HG02870 (cell line): ENCODE measurements around the gene C19orf25.
"Not testable (repeated sequence)": the region's sequence is repeated elsewhere in the genome, so short reads cannot be mapped to it uniquely, and the experiment has no call there.

ENCODE experiments used
- ATAC-seq: cut with Tn5 transposase; IDR thresholded peaks from one replicate; pipeline ENCODE4 v1.9.1; 2021; ENCODE audit warnings: mild to moderate bottlenecking, moderate library complexity; ENCODE audit not compliant: unreplicated experiment

The C19orf25 gene

DNA sequence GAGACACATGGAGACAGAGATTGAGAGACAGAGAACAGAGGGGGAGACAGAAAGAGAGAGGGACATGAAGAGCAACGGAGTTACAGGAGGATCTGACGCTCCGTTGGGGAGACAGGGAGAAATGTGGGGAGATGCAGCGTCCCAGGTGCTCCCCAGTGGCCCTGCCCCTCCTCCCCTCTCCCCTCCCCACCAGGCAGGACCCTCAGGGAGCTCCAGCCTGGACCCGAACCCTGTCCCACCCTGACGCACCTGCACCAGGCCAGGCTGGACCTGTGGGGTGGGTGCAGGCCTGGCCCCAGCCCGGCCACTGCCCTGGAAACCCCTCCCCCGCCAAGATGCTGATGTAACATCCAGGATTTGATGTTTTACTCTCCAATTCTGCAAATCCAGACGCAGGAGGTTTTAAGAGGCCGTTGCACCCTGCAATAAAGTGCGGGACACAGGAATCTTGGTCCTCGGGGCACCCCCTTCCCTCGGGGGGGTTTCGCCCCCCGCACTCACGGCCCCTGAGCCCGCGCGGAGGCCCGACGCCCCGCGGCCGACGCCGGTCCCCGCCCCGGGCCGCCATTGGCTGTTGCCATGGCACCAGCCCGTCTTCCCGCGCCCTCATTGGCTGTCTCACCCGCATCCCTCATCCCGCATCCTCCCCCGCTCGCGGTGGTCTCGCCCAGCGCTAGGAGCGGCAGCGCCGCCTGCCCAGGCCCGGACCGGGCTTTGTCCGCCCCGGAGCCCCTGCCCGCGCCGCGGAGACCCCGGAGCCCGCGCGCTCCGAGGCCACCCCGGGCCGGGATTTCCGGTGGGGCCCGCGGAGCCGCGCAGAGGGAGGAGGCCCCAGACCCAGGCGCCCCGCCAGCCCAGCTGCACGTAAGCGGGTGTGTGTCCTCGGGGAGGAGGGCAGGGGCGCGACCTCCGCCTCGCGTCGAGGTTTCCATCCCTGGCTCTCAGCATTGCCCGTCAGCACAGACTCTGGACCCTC is 29.3 kb downstream of the C19orf25 start, which contains the start of gene APC2:
Gene APC2 (plus strand): TSS at position 655 of the 976 bp plus-strand sequence. CDS start 2,881 bp downstream, outside the sequence.
- ATAC-seq: no peak

DNA sequence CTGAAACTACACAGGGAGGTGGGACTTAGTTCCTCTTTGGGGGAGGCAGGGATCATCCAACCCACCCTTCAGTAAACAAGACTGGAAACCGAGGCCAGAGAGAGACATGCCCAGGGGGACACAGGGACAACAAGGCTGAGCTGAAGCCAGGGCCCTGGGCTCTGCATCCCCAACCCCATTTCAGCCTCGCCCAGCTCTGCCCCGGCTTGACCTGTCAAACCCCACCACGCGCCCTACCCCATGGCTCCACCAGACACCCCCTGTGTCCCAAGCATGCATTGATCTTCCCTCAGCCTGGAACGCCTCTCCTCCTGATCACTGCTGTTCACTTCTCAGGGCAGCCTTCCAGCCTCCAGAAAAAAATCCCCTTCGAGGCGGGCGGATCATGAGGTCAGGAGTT is 31.1 kb downstream of the C19orf25 start:
- ATAC-seq: no peak

DNA sequence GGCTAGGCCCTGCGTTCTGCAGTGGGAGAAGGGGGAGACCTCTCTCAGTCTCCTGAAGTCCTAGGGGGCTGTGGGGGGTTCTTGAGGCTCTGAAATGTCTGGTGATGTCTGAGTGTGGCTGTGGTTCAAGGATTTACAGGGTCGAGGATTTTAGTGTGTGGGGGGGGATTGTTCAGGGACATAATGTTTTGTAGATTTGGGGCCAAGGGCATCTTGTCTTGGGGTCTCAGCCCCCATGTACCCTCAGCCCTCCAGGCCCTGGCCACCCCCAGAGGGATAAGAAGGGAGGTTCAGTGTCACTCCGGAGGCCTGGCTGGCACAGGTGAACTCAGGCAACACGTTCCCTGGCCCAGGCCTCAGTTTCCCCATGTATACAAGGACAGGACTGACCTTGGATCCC is 31.5 kb downstream of the C19orf25 start:
- ATAC-seq: no peak

DNA sequence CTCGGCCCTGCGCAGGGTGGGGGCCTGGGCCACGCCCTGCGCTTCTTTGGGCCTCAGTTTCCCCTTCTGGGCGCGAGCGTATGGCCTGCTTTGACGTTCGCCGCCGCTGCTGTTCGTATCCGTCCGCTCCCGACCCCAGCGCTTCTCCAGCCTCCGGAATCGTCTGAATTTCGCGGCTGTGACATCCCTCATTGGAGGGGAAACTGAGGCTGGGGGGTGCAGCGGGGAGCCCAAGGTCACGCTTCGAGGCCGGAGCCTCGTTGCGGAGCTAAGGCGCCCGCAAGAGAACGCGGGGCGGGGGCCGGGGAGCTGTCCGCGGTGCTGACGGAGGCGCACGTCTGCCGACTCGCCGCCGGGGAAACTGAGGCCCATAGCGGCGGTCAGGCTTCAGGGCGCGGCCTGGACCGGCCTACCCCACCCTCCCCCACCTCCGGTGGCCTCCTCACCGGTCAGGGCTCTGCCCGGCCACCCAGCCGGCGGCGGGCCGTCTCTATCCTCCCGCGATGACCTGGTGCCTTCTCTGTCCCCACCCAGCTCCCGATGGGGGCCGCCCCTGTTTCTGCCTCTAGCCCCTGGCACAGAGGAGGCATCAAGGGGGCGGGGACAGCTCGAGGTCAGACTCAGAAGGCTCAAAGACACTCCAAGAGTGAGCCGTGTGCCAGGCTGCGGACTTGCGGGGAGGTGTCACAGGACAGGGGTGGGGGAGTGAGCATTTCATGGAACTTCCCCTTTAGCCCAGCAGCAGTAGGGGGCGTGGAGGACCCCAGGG is 32.1 kb downstream of the C19orf25 start:
- ATAC-seq: no peak

DNA sequence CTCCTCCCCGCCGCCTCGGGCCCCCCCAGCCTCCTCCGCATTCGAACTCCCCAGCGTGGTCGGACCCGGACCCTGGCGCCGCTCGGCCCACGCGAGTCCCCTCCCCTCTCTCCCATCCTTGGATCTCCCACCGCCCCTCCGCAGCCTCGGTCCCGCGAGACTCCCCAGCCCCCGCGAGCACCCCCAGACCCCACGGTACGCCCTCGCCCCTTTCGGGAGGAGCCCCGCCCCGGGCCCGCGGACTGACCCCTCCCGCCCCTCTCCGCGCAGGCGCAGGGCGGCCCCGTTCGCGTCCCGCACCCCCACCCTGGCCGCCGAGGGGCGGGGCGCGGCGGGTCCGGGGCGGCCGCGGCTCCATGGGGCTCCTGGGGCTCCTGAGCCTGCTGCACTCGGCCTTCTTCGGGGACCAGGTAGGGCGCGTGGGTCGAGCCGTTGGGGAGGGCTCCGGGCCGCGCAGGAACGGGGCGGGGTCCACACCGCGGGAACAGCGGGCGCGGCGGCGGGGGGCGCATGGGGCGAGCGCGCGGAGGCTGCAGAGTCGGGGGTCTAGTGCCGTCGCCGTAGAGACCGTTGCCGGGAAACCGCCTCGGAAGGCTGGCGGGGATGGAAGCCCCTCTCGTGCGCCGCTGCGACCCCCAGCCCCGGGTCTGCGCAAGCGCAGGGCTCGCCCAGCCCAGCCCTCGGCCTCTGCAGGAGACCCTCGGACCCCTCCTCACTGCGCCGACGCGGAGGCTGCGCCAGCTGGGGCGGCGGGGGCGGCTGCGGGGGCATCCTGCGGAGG is 32.9 kb downstream of the C19orf25 start:
- ATAC-seq: no peak

DNA sequence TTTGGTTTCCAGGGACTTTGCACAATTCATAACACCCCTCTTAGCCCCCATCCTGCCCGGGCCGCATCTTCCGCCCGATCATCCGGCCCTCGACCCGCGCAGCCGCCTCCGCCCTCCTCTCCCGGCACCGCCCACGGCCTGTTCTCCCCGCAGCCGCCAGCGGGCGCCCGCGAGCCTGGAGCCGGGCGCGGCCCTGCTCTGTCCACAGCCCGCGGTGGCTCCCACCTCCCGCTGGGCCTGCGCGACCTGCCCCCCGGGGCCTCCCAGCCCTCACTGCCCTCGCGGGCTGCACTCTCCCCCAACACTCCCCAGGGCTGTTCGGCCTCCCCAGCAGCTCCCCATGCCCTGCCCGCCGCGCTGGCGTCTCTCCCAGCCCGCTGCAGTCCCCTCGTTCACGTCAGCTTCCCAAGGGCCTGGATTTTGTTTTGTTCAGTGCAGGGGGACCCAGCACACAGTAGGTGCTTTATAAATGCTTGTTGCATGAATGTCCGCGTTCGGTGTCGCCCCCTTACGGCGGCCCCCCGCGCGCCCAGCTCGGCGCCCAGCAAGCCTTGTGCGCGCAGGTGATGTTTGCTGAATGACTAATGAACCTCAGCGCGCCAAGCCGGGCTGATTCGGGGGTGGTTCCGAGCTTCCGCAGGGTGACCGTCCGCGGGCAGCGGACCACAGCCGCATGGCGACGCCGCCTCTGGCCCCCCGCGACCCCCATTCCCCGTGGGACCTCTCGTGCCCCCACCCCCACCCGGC is 33.7 kb downstream of the C19orf25 start:
- ATAC-seq: peak; percentile 67

DNA sequence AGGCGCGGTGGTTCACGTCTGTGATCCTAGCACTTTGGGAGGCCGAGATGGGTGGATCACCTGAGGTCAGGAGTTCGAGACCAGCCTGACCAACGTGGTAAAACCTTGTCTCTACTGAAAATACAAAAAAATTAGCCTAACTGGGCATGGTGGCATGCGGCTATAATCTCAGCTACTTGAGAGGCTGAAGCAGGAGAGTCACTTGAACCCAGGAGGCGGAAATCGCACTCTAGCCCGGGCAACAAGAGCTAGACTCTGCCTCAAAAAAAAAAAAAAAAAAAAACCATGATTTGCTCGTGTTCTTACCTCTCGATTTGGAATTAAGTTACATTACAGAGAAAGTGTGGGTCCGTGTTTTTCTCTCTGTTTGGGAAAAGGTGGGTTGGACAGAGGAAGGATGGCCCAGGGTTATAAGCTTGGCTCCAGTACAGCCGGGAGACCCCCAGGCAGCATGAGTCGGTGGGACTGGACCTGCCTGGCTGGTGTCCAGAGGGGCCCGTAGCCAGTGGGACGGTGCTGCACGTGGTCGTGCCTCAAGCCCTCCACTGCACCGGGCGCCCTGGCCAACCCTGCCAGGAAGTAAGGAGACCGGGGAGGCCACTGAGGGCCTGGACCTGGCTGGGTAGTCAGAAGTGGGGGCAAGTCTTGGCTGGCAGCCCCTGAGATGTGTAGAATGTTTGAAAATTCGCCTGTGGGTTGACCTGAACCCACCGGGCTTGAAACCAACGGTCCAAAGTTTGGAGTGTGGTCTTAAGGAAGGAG is 37.2 kb downstream of the C19orf25 start:
- no peak for ATAC-seq

DNA sequence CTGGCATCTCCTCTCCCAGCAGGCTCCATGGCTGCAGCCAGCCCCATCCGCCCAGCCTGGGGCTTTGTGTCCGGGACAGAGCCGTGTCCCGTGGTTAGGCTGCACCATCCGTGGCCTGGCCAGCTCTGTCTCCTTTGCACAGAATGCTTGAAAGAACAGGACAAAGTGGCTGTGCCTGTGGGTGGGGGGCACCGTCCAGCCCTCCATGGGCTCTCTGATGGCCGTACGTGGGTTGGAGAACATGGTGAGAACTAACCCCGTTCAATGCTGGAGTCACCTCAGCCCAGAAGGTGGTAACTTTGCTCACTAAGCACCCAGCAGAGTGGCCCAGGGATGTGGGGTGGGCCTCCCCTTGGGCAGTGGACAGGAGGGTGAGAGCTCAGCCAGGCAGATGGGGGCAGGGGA is 38.0 kb downstream of the C19orf25 start:
- no peak for ATAC-seq

DNA sequence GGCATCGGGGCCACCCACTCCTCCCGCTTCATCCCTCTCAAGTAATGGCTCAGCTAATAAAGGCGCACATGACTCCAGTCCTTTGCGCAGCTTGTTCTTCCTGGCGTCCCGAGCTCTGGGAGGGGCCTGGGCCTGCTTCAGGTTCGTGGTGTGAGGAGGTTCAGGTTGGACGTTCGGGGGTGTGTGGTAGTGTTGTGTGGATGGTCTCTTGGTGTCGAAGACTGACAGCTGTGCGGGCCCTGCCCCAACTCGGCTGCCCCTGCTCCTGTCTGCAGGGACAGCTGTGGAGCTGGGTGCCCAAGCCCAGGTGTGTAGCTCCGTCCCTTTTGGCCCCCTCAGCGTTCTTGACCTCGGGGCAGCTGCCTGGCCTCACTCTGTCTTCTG is 38.6 kb downstream of the C19orf25 start:
- no peak for ATAC-seq

DNA sequence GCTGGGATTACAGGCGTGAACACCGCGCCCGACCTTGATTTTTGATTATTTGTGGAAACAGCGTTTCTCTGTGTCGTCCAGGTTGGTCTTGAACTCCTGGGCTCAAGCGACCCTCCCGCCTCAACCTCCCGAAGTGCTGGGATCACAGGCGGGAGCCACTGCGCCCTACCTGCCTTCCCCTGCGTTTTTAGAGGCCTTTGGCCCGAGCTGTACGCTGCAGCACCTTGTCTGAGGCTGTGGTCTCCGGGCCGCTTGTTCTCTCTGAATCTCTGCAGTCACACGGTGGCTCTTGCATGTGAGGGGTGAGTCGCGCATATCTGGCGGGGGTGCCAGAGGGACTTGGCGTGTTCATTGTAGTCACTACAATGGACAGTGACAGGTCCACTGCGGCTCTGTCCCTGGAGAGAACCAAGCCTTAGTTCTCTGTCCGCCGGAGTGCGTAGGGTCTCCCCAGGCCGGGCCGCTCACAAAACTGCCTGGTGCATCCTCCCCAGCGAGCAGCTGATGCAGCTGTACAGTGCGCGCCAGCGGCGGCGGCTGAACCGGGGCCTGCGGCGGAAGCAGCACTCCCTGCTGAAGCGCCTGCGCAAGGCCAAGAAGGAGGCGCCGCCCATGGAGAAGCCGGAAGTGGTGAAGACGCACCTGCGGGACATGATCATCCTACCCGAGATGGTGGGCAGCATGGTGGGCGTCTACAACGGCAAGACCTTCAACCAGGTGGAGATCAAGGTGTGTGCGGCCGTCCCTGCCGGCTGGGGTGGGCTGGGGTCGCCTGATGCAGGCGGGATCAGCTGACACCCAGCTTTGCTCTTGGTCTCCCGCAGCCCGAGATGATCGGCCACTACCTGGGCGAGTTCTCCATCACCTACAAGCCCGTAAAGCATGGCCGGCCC is 39.2 kb downstream of the C19orf25 start:
- not testable (repeated sequence) for ATAC-seq

DNA sequence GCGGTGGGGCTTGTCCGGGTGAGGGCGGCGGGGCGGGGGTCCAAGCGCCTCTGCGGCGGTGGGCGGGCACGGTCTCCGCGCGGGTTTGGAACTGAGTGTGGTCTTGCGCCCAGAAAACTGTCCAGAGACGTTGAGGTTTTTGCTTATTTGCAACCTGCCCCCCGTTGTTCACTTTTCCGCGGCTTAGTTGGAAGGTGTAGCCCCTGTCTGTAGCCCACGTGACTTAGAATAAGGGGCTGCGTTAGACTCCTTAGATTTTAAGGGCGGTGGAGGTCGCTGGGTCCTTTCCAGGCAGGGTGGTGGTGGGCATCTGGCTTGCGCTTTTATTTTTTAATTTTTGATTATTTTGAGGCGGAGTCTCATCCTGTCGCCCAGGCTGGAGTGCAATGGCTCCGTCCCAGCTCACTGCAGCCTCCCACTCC is 40.1 kb downstream of the C19orf25 start:
- ATAC-seq: no peak

DNA sequence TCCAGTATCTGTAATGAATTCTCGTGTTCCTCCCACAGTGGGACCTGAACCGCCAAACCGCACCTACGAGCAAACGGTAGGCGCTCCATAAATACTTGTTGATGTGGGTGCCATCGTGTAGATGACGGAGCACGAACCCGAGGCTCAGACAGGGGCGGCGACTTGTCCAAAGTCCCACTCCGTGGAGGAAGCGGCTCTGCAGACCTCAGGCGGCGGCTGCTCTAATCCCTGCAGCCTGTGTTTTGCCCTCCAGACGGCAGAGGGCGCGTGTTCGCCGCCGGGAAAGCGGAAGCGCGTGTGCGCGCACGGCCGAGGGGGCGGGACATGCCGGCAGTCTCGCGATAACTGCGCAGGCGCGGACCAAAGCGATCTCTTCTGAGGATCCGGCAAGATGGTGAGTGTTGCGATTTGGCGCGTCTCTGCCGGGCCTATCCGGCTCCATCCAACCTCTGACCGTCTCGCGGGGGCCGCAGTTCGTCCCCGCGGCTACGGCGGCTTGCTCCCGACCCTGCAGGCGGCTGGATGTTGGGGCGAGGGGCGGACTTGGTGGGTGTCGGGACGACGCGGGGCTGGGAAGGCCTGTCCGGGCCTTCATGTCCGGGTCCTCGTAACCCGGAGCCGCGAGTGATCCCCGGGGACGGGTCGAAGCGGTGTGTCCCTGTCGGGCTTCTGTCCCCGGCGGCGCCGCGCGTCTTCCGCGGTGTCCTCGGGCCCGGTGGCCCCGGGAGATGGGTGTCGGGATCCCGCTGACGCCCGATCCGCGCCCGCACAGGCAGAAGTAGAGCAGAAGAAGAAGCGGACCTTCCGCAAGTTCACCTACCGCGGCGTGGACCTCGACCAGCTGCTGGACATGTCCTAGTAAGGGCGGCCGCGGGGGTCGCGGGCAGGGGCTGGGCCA is 40.7 kb downstream of the C19orf25 start, which contains the start of gene RPS15:
Gene RPS15 (plus strand): TSS at position 362 of the 898 bp plus-strand sequence. CDS start 30 bp downstream, at position 392.
- ATAC-seq: peak; percentile 75

DNA sequence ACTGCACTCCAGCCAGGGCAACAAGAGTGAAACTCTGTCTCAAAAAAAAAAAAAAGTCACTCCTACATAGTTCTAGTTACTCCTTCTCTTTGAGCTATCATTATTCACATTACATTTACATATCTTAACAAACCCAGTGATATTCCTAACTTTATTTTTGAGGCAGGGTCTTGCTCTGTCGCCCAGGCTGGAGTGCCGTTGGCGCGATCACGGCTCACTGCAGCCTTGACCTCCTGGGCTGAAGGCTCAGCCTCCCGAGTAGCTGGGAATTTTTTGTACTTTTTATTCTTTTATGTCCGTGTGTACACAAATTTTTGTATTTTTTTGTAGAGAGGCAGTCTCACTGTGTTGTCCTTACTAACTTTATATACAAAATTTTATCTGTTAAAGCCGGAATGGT is 41.4 kb downstream of the C19orf25 start:
- ATAC-seq: no peak

DNA sequence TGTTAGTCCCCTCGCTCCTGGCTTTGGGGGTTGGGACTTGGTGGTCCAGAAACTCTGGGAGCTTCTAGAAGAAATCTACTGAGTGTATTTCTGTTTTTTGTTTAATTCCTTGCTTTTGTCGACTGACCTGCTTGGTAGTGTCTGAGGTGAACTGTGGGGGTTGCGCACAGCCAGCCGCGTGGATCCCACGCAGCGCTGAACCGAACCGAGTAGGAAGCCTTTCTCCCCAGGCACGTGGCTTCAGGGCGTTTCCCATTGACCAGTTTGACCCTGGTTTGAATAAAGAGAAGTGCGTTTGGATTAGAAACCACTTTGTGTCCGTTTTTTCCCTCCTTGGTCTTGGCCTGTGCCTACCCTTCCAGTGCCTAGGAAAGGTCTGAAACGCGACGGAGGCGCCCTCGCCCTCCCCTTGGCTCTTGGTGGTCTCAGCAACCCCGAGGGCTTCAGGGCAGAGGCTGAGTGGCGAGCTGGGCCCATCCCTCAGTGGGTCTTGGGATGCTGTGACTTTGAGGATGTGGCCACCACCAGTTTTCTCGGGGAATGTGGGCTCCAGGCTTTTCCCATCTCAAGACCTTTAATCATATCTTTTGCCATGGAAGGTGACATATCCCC is 43.5 kb downstream of the C19orf25 start:
- ATAC-seq: no peak

DNA sequence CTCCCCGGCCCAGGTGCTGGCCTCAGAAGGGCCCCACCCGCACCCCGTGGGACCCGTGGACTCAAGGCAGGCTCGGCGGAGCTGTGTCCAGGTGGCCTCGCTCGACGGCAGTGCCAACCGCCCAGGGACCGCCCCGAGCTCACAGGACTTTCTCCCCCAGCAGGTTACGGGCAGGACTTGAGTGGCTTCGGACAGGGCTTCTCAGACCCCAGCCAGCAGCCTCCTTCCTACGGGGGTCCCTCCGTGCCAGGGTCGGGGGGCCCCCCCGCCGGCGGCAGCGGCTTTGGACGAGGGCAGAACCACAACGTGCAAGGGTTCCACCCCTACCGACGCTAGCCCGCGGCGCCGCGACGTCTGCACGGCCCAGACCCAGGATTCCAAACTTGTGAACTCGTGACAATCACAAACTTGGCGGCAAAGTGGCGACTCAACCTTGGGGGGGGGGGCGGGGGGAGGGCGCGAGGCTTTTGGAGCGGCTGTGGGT is 44.4 kb downstream of the C19orf25 start:
- no peak for ATAC-seq

DNA sequence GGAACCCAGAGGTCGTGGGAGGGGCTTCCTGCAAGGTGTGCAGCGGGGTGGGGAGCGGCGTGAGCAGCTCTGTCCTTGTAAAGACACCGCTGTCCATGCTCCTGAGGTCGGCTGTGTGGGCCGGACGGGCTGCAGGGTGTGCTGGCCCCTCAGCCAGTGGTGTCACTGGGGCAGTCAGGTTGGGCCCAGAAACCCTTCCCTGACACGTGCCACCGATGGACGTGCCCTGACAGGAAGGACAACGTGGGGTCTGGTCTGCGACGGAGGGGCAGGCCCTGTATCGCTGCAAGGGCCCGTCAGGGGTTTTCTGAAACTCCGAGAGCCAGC is 45.0 kb downstream of the C19orf25 start:
- ATAC-seq: no peak
